ENCODE measurements around the gene MRNIP.

The MRNIP gene

DNA sequence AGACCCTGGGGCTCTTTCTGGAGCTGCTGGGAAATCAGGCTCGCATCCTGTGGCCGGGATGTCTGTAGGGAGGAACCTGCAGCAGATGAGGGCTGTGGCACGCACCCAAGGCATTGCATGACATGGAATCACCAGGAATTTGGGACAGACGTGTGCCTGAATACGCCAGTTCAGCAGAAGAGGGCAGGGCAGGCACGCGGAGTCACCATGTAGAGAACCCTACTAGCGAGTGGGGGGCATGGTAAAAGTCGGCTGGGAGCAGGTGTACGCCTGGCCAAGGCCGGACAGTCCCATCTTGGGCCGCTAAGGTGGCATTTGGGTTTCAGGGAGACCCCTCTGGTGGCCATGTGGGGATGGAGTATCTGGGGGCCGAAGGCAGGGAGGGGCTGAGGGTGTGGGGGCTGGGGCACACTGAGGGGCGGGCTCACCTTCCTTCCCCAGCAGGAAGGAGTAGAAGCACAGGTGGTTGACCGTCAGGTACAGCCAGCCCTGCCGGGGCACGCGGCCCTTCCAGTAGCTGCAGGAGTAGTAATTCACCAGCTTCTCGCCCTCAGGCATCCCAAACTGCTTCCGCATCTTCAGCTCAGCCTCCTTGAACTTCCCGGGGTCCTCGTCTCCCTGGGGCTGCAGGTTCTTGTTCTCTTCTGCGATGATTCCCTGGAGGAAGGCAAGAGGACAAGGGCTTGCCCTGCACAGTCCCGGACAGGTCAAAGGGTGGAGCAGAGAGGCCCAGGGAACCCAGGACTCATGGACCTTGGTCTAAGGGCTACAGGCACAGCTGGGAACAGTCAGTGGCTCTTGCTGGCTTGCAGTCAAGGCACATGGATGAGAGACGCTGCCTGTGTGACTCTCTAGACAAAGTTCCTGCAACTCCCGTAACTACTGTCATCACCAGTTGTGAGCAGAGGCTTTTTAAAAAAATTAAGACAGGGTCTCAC lies 35.6 kb upstream of the MRNIP start:
- TF ChIP-seq, protein P1, sequence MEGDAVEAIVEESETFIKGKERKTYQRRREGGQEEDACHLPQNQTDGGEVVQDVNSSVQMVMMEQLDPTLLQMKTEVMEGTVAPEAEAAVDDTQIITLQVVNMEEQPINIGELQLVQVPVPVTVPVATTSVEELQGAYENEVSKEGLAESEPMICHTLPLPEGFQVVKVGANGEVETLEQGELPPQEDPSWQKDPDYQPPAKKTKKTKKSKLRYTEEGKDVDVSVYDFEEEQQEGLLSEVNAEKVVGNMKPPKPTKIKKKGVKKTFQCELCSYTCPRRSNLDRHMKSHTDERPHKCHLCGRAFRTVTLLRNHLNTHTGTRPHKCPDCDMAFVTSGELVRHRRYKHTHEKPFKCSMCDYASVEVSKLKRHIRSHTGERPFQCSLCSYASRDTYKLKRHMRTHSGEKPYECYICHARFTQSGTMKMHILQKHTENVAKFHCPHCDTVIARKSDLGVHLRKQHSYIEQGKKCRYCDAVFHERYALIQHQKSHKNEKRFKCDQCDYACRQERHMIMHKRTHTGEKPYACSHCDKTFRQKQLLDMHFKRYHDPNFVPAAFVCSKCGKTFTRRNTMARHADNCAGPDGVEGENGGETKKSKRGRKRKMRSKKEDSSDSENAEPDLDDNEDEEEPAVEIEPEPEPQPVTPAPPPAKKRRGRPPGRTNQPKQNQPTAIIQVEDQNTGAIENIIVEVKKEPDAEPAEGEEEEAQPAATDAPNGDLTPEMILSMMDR (IDR thresholded peaks at IDR 0.05; ENCODE audit: insufficient read depth, low read depth, low read length, missing control alignments), result no peak
- DNase-seq (ENCODE audit: low read depth), result no peak

DNA sequence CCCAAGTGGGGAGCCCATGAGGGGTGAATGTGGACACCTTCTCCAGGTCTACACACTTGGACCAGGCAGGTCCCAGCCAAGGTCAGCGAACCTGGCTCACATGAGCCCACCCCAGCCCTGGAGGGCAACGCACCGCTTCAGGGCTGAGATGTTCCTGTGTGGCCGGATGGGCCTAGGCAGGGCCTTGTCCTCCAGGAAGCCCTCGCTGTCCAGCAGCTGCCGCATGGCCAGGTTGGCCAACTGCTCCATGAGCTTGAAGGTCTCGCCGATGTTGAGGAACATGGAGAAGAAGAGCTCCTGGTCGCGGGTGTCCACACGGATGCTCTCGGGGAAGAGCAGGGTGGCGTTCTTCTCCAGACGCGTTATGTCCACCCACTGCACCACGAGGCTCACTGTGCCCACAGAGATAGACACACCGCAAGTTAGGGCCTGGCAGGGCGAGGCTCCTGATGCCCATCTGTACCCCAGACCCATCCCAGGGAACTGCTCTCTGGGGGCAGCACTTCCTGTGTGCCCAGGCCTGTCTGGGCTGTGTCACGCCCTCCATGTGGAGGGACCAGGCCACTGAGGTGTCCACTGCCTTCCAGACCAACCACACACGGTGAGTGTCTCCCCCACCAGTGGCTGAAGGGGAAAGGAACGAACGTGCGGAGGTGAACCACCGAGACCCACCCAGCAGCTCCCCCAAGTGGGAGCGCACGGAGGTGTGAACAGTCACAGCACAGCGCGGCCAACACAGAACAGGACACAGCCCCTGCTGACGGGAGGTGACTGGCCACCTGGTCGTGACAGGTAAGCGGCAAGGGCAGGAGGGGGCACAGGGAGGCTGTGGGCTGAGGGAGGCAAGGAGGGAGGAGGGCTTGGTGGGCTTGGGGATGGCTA lies 34.7 kb upstream of the MRNIP start:
- TF ChIP-seq, protein P1 (IDR thresholded peaks at IDR 0.05; ENCODE audit: insufficient read depth, low read depth, low read length, missing control alignments), result no peak
- H3K4me3 ChIP-seq (ENCODE audit: low read length), result no peak overlapping the region
- DNase-seq (ENCODE audit: low read depth), result no peak

More for the DNA sequence above, 35.6 kb upstream of the MRNIP start:
- H3K4me3 ChIP-seq (ENCODE audit: low read length), result no peak overlapping the region

- DNase-seq (ENCODE audit: low read depth), result no peak
- TF ChIP-seq, protein P1 (IDR thresholded peaks at IDR 0.05; ENCODE audit: insufficient read depth, low read depth, low read length, missing control alignments), result no peak
- H3K4me3 ChIP-seq (ENCODE audit: low read length), result no peak overlapping the region
These were observed 33.6 kb upstream of the MRNIP start for GRCh38 chr5:179892255-179892654.

- TF ChIP-seq, protein P1 (IDR thresholded peaks at IDR 0.05; ENCODE audit: insufficient read depth, low read depth, low read length, missing control alignments), result no peak
- no peak overlapping the region for H3K4me3 ChIP-seq (ENCODE audit: low read length)
- no peak for DNase-seq (ENCODE audit: low read depth)
These were observed 32.4 kb upstream of the MRNIP start for GRCh38 chr5:179890751-179891682.

GRCh38 chr5:179889885-179890284 lies 31.3 kb upstream of the MRNIP start:
- H3K4me3 ChIP-seq (ENCODE audit: low read length), result no peak overlapping the region
- TF ChIP-seq, protein P1 (IDR thresholded peaks at IDR 0.05; ENCODE audit: insufficient read depth, low read depth, low read length, missing control alignments), result no peak
- no peak for DNase-seq (ENCODE audit: low read depth)

DNA sequence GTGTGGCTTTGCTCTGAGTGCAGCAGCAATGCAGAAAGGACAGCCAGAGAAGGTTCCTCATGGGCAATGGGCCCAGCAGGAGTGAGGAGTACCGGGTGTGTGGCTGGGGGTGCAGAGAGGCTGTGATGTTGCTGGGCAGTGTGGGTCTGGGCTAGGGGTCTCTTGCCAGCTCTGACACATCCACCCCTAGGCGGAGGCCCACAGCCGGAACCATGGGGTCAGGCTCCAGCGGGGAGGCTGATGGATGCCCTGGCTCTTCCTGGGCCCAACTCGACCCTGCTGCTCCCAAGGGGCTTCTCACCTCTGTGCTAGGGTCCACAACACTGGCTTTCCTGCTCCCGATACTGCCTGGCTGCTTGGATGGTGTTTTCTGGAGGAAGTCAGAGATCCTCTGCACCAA lies 29.2 kb upstream of the MRNIP start:
- TF ChIP-seq, protein P1 (IDR thresholded peaks at IDR 0.05; ENCODE audit: insufficient read depth, low read depth, low read length, missing control alignments), result no peak
- DNase-seq (ENCODE audit: low read depth), result no peak
- no peak overlapping the region for H3K4me3 ChIP-seq (ENCODE audit: low read length)

Measured in epithelial cell of esophagus (primary cell).